SU-DHL-6 (cell line): Measurements from ENCODE around the gene SFSWAP.
"Not testable (repeated sequence)": the region's sequence is repeated elsewhere in the genome, so short reads cannot be mapped to it uniquely, and the experiment has no call there.

Experiments
- EZH2phosphoT487 ChIP-seq: fragments of 200-600 bp; sonication (generic), shearing (Covaris generic); conservative IDR thresholded peaks from 2 replicates; pipeline ENCODE4 v1.6.1; 2018; ENCODE audit warnings: mild to moderate bottlenecking, antibody characterized with exemption, low read length, moderate library complexity, mixed read lengths
- TF ChIP-seq, protein P1 (sequence below): fragments of 200-600 bp; sonication (generic); IDR thresholded peaks from one replicate; pipeline ENCODE4 v1.5.1; 2017; ENCODE audit warnings: antibody characterized with exemption, mild to moderate bottlenecking, low read length, moderate library complexity; ENCODE audit not compliant: insufficient read depth, poor library complexity, severe bottlenecking

DNA sequence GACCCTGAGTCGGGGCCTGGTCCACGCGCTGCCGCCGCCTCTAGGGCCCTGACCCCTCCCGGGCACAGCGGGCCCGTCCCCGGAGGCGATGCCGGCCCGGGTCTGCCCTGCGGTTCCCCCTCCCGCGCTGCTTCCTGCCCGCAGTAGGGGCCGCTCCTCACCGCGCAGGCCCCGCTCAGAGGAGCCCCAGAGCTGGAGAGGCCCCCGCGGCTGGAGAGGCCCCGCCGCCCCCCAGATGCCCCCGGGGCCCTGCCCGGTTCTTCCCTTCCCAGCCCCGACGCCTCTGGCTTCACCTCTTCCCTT is 49.0 kb upstream of the SFSWAP start:
- TF ChIP-seq, protein P1, sequence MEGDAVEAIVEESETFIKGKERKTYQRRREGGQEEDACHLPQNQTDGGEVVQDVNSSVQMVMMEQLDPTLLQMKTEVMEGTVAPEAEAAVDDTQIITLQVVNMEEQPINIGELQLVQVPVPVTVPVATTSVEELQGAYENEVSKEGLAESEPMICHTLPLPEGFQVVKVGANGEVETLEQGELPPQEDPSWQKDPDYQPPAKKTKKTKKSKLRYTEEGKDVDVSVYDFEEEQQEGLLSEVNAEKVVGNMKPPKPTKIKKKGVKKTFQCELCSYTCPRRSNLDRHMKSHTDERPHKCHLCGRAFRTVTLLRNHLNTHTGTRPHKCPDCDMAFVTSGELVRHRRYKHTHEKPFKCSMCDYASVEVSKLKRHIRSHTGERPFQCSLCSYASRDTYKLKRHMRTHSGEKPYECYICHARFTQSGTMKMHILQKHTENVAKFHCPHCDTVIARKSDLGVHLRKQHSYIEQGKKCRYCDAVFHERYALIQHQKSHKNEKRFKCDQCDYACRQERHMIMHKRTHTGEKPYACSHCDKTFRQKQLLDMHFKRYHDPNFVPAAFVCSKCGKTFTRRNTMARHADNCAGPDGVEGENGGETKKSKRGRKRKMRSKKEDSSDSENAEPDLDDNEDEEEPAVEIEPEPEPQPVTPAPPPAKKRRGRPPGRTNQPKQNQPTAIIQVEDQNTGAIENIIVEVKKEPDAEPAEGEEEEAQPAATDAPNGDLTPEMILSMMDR = not testable (repeated sequence)
- TF ChIP-seq EZH2phosphoT487 = not testable (repeated sequence)
